Activated CD4-positive, alpha-beta T cell treated with anti-CD3 and anti-CD28 coated beads, Interleukin-2, amount 50 U/mL, for 4 hours (primary cell): Measurements from ENCODE around the gene PTPRG.

Source experiments
- DNase-seq, 2 experiments: peaks; one replicate each; pipeline ENCODE4 v3.0.0-alpha.2; 2020

The PTPRG gene

DNA sequence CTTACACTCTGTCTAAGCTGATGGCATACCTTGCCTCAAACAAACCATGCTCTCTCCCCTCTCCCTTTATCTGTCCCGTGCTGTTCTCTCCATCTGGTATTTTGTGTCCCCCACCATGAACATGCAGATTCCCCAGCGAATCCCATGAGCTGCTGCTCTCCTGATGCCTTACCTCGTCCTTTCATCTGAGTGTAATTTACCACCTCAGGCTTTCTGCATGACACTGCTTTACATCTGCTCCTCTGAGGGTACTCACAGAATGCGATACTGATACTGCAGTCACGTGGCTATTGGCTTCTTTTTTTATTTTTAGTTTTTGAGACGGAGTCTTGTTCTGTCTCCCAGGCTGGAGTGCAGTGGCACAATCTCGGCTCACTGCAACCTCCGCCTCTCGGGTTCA, 341.7 kb downstream of the PTPRG start:
- no peak for DNase-seq

DNA sequence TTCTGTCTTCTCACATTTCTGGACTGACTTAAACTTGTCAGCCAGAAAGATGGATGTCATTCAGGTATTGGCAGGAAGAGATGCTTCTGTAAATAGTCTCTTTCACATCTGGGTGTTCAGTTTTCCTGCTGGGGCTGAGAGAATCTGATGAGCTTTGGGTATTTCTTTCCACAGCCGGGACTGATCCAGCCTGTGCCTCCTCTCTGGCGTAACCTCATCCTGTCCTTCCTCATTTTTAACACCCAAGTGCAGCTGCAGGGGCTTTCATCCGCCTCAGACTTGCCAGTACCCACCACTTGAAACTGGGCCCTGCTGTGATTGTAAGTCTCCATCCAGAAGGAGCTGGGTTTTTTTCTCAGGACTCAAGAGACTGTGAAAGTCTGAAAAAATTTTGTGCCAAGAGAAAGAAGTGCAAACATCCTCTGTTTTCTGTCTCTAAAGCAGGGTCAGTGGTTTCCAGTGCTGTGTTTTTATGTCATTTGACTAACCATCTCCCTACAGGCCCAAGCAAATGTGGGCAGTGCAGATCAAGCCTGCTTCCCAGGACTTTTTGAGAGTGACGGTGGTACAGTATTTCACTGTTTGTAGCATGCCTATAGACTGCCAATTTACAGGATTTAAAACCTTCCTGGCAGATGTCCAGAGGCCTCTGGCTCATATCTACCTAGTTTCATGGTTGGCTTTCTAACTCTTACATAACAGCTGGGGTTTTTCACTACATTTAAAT, 342.7 kb downstream of the PTPRG start:
- DNase-seq: no peak

DNA sequence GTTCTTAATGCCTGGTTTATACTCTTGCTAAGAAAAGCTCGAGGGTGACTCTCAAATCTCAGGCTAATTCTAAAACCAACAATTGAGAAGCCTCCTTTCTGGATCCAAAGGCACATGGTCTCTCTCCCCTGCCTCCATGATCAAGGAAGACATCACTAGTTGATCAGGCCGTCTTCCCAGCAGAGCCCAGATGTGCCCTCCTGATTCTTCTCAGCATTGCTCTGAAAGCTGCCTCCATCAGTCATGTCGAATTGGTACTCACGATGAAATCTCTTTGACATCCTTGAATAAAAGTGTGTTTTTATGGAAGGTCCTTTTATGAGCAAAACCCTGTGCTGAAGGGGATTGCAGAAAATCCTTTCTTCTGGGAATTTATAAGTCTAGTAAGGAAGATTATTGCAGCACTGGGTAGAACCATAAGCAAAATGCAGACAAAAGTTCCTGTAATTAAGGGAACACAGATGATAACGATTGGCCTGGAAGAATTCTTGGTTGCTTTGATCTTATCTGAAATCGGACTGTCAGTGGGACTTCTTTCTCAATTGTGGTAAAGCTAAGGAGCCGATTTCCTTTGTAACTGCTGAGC, 345.9 kb downstream of the PTPRG start:
- no peak for DNase-seq

DNA sequence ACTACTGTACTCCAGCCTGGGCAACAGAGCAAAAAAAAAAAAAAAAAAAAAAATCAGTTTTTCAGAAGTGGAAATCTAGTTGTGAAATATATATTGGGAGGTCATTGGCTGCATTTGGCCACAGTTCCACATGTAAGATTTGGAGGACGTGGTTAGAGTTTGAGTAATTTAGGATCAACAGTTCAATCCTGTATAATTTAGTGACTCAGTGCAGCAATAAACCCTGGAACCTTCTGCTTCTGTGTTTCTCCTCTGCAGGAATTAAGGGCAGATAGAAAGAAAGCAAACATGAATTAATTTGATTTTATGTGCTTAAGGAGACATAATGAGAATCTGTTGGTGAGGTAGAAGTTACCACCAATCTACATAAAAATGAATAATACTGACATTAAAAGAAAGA, 347.0 kb downstream of the PTPRG start:
- no peak for DNase-seq

DNA sequence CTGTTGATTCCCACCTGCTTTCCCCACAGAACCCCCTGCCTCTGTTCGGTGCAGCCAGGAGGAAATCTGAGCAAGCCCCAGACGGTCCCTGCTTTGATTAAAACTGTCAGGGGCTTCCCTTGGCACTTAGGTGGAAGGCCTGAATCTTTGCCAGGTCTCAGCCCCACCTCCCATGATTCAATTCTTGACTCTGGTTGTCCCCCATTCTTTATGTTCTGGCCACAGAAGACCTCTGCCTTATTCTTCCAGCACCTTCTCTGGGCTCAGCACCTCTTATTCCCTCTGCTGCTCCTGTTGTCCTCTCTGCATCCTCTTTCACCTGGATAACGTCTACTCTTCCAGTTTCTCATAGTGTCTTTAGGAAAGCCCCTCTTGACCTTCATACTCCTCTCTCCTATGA, 349.4 kb downstream of the PTPRG start:
- no peak for DNase-seq

DNA sequence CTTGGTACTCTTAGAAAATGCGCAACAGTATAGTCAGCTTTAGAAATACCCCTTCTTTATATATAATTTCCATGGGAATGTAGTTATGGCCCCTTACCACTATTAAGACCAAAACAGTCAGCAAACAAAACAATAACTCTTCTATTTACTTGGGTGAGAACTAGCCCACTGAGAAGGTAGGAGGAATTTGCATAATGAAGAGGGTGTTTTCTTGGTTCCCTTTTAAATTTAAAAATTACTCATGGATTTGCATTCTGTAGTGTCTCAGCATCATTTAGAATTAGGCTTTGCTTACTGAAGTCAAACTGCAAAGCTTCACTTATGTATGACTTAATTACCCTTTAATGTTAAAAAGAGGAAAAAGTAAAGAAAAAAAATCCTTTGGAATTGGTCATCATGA, 350.8 kb downstream of the PTPRG start:
- DNase-seq: no peak

DNA sequence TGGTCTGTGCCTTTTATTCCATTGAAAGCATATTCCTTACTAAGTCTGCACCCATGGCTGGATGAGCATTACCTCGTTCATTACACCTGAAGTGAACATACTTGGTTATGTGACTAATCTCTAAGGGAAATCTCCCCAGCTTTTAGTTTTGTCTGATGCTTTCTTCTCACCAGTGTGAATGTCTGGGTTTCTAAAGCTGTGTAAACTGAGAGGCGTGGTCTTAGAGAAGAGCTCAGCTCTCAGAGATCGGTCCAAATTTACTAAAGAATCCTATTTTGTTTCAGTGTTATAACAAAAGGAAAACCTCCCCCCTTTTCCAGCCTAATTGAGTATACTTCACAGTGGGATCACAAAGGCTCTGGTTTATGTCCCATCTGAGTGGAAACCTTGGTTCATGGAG, 352.3 kb downstream of the PTPRG start:
- no peak for DNase-seq

DNA sequence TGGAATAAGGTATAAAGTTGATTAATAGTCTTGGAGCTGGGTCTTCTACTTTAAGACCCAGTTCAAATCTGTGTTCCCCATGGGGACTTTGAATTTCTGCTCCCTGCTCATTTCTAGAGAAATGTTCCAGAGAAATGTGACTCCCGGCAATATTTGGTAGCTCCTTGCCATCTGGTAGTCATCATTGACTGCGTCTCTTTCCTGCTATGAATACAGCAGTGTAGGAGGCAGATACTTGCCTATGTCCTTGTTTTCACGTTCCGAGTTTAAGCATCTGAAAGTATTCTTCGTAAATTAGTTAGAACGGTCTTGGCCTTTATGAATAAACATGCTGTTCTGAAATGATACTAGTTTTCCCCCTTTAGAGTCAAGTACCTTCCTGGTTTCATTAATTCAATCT, 352.9 kb downstream of the PTPRG start:
- DNase-seq: no peak

DNA sequence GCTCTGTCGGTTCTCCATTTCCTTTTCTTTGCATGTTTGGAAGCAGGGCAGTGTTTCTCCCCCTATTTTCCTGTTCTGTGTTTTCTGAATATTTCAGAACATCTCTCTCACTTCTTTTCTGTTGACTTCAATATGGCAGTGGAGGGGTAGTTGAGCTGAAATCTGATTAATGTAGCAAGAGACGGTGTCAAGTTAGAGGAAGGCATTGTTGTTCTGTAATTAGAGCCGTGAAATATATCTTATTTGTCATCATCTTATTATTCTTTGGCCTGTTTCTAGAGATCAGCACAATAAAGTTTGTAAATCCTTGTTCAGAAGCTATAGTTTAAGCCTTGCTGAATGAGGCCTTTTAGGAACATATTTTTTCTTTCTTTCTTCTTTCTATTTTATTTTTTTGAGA, 353.9 kb downstream of the PTPRG start:
- DNase-seq: no peak

DNA sequence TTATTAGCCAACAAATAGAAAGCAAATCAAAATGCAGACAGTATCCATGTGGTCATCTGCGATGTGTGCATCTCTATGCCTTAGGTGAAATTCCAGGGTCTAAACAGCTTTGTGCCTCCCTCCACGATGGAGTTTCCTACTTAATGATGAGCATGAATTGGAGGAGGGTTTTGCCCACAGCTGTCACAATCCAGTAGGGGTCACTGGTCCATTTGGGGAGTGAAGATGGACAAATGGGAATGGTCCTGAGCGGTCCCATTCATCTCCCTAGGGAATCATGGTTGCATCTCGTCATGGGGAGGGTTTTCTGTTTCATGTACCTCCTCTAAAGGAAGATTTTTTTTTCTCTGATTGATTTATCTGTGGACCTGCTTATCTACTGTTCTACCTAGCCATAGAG, 358.0 kb downstream of the PTPRG start:
- DNase-seq: no peak

DNA sequence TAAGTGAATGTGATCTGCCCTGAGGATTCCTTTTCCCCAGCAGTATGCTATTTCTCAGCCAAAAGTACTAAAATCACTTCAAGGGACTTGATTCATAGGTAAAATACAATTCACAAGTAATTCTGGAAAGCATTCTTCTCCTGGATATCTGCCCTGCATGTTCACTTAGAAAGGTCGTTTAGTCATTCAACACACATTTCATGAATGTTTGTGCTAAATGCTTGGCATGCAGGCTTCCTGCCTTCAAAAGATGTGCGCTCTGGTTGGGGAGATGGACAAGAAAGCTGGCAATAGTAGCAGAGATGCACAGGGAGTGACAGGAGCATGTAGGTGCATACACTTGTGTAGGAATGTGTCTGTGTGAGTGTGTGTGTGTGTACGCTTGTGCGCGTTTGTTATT, 360.7 kb downstream of the PTPRG start:
- no peak for DNase-seq

DNA sequence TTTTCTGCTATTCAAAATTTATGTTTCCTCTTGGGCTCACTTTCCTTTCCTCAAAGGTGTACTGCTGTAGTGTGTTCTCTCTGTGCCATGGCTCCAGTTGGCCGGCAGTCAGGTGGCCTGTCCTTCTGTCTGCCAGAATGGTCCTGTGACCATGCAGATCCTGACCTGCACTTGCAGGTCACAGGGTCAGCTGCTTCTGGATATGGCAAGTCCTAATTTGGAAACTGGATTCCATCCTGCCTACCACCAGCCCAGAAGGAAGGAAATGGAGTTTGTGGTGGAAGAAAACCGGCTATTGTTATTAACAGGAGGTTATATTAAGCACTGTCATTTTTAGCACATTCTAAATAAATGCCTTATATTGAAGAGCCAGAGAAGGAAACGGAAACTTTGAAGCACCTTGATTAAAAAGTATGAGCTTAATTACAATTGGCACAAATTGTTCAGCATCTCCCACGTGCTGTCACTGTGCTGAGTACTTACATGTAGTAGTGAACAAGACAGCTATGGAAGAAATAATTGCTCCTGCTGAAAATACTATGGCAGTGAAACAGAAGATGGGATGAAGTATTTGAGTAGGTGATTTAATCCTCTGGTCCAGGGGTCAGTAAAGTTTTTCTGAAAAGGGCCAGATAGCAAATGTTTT, 362.8 kb downstream of the PTPRG start:
- DNase-seq: no peak

DNA sequence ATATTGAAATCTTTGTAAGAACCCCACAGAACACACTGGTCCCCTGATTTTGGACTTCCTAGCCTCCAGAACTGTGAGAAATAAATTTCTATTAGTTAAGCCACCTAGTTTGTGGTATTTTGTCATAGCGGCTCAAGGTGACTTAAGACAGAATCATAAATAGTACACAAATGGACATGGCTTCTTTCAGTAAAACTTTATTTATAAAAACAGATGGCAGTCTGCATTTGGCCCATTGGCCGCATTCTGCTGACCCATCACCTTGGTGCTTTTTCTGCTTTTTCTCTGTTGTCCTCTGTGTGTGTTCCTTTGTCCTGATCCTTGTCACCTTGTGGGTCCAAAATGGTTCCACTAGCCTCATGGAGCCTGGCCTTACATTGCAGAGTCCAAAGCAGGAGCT, 363.6 kb downstream of the PTPRG start:
- DNase-seq: no peak

DNA sequence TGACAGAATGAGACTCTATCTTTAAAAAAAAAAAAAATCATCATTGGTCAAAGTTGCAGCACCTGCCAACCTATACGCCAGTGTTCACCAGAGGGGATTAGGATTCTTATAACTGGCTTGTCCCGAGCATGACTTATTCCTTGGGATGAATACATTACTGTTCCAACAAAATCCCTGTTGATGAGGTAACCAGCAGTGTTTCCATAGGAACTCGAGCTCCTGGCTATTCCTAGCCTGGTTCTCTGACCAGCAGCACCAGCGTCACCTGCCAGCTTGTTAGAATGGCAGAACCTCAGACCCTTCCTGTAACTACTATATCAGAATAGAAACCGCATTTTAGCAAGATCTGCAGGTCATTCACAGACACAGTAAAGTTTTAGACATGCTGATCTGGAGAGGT, 364.4 kb downstream of the PTPRG start:
- no peak for DNase-seq

DNA sequence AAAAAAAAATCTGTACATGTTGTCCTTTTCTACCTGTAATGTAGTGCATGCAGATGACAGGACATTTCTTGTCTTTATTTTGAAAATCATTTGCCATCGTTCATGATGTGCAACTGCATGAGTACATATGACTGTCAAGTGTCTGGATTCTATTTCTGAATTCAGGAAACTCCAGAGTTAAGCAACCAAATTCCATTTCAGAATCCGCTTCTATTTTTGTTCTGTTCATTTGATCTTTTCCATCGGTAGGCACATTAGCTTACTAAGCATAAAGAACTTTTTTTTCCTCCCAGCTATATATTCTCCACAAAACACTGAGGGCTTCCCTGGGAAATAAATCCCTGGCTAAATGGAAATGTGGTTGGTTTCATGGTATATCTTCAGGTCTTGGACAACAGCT, 365.6 kb downstream of the PTPRG start:
- DNase-seq: no peak

DNA sequence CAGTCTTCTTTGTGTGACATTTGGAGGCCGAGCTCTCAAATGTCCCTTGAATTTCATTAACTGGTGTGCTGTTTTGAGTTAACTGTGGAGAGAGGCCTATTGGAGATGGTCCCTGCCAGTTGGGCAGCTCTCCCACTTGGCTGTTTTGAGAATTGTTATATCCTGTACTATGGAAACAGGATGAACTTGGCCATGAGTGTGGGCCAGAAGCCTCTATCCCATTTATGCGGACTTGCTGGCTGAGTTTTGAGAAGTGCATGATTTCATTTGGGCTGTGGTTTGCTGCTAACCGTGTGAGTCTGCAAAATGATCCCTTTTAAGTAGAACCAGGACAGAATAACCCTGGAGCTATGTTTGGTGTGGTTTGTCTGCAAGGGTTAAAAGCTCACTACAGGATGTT, 366.0 kb downstream of the PTPRG start:
- DNase-seq: no peak

DNA sequence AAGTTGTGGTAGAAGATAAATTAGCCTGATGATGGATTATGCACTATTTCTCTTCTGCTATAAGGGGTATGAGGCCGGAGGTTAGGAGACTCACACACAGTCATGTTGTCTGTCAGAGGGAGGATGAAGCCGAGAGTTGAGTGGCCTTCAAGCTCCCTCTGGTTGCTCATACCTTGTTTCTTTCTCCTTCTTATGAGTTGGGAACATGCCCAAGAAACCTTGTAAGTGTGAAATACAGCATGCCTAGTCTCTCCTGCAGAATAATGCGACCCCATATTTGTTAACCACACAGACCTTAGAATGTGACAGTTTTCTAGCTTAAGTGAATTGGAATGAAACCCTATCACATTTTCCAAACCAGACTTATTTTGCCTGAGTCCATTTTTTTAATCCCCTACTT, 366.7 kb downstream of the PTPRG start:
- no peak for DNase-seq

DNA sequence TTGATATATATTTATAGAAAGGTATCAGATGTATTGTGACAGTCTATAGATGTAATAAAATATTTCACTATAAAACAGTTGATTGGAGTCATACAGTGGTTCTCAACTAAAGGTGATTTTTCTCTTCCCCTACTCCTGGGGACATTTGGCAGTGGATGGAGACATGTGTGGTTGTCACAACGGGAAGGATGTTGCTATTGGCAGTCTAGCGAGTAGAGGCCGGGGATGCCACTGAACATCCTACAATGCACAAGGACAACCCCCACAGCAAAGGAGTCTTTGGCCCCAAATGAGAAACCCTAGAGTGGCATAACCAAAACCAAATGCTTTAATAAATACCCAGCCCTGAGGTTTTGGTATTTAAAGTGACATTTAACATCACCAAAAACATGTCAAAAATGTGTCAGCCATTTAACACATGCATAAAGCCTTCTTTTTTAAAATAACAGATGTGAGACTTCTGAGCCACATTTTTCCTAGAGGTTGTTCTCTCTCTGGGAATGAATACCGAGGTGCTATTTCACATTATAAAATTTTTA, 367.5 kb downstream of the PTPRG start:
- DNase-seq: no peak

DNA sequence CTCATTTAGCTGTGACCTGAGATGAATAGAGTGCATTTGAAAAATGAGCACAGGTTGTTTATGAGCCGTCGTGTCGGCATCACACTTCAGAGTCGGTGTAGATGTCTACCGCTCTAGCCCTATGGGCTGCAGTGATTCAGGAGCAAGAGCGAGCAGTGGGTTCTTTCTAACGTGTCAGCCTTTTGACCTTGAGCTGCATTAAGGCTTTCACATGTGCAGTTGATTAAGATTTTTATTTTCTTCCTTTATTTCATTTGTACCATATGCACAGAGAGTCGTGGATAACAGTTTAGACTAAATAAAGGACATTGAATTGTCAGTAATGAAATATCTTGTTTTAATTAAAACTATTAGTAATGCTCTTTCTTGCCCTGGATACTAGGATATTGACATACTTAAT, 368.2 kb downstream of the PTPRG start:
- DNase-seq: no peak

DNA sequence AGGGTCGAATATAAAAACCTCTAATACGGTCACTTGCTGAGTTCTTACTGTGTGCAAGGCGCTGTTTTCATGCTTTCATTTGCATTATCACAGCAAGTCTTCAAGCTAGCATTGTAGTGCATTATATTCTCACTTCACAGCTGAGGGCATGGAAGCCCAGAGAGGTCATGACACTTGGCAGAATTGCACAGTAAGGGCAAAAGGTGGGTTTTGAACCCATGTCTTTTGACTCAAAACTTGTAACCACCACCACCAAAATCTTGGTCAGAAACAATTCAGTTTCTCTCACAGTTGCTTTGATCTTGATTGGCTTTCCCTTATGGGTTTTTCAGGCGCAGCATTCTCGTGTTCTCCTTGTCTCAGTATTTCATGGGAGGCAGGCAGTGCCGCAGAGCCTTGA, 371.1 kb downstream of the PTPRG start:
- no peak for DNase-seq

DNA sequence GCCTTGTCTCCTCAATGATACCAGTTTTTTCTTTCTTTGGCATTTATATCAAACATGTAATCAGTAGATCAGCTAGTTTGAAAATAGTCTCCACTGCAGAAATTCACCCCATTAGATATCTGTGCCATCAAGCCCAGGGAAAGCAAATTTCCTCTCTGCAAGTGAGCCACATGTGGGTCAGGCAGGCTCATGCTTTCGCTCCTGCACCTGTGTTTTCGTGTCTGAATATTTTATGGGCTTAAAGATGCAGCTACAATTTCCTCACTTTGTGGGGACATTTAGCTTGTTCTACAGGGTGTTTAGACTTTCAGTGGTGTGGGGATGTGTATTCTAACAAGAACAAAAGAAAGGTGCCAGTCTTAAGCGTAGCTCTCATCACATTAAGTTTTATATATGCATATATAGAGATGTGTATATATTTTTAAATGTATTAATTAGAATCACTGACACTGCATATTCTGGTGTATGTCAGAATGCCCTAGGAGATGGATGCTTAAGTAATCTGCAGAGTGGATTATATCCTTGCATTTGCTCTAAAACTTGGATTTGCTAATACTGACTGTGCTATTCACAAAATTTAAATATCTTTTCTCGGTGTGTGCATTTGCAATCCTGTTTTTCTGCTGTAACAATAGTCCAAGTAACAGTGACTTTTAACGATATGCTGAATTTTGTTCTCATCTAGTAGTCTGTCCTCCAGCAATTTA, 372.6 kb downstream of the PTPRG start:
- no peak for DNase-seq

DNA sequence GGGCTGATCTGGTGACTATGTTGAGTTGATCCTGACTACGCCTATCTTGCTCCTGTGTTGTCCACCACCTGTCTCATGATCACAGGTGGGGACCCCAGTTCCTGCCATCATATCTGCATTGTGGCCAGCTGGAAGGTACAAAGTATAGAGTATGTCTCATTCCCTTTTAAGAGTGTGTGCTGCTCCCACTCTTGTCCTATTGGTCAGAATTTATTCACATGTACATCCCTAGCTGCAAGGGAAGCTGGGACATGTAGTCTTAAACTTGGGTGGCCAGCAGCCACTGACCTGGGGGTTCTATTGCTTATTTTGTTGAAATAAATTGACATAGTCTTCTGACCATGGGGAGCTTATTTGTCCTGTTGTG, 373.1 kb downstream of the PTPRG start:
- no peak for DNase-seq

DNA sequence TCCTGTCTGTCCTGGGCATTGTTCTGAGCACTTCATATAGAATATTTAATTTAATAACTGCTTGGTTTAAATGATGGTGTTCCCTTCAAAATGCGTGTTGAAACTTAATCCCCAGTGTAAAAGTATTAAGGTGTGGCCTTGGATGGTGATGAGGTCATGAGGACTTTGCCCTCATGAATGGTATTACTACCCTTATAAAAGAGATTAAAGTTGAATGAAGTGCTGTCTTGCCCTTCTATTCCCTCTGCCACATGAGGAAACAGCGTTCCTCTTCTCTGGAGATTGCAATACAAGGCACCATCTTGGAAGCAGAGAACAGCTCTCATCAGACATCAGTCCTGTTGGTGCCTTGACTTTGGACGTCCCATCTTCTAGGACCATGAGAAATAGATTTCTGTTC, 374.4 kb downstream of the PTPRG start:
- DNase-seq: no peak
